AG08395 (cell line): ENCODE data around the gene NFKB2.

ENCODE experiments used
- DNase-seq: peaks from one replicate; pipeline ENCODE4 v3.0.0; 2012; ENCODE audit warnings: mixed read lengths, low spot score

The NFKB2 gene

GRCh38 chr10:102395400-102396316 is at the start of gene NFKB2:
NFKB2 (plus strand) TSS chr10:102395705; CDS start chr10:102395960, 255 bp downstream.
- DNase-seq: peak; percentile 93

- DNase-seq: peak; percentile 23
Measured at GRCh38 chr10:102347236-102347828, 48.2 kb upstream of the NFKB2 start.

- DNase-seq: peak; percentile 76
Measured at GRCh38 chr10:102352066-102352715, 43.3 kb upstream of the NFKB2 start.

GRCh38 chr10:102354451-102354850 is 41.1 kb upstream of the NFKB2 start:
- DNase-seq: no peak

DNA sequence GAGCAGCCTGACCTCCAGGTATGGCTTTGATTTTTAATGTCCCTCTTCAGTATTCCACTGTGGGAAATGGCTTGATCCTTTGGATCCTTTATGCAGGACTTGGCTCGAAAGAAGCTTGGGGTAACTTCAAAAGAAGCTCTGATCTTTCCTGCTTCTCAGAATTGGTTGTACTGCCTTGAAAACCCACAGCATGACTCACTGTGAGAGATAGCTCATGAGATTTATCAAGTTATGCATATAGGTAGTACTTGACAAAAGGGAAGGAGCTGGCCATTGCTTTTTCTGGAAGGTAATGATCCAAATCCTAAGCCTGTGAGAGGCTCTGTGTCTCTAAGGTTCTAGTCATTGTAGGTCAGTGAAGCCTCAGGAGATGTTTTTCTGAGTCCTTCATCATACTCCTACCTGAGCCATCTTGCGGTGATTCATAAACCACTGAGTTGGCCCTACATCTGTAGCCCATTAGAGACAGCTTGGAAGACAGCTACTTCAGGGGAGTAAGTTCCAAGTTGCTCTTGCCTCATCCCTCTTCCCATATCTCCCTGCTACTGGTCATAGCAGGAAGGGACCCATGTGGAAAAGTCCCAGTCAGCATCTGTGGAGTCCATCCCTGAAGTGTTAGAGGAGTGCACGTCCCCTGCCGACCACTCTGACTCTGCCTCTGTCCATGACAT is 36.7 kb upstream of the NFKB2 start:
- peak; percentile 49 for DNase-seq

DNA sequence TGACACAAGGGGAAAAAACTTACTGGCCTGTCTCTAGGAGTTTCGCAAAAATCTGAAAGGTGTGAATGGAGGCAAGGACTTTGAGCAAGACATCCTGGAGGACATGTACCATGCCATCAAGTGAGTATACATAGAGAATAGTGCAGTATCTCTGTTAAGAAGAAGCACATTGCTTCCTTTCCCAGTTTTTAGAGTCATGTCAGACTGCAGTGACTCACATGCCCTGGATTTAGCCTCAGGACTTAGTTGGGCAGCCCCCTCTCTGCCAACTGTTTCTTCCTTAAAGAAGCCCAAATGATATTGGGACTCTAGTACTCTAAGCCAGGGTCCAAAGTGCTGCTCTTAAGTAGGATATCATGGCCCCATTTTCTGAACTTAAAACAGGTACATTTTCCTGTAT is 28.1 kb upstream of the NFKB2 start:
- no peak for DNase-seq

- DNase-seq: no peak
Measured at GRCh38 chr10:102368077-102368476, 27.4 kb upstream of the NFKB2 start.

- DNase-seq: no peak
Measured at GRCh38 chr10:102371295-102371694, 24.2 kb upstream of the NFKB2 start.

GRCh38 chr10:102375250-102375649 is 20.3 kb upstream of the NFKB2 start:
- no peak for DNase-seq

- DNase-seq: no peak
Measured at GRCh38 chr10:102375867-102376266, 19.6 kb upstream of the NFKB2 start.

DNA sequence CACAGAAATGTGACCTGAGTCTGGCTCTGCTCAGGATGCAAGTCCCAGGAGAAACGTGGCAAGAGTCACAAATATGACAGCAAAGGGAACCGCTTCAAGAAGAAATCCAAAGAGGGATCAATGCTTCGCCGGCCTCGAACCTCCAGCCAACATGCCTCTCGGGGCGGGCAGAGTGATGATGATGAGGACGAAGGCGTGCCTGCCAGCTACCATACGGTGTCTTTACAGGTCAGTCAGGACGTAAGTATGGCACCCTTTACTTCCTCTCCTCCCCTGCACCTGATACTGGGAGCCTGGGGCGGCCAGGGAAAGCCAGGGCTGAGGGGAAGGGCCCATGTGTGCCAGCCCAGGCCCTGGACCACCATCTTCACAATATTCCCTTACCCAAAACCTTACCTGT is 18.6 kb upstream of the NFKB2 start:
- DNase-seq: no peak

GRCh38 chr10:102379383-102379782 is 16.1 kb upstream of the NFKB2 start:
- DNase-seq: no peak

- no peak for DNase-seq
Measured at GRCh38 chr10:102381983-102382382, 13.5 kb upstream of the NFKB2 start.

DNA sequence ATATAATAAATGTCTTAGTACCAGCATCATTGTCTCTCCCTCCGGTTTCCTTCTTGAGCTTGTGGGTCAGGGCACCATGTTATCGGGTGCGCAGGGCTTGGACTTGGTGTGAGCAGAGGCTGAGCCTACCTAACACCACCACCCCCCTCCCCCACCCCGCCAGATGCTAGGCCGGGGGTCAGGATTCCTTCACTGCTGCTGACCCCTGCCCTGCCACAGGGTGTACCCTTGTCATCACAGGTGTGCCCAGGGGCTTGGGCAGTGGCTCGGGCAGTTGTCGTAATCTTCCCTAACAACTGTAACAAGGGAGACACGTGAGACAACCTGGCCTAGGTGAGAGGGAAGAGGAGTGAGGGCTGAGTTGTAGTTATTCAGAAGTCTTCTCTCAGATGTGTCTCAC is 12.6 kb upstream of the NFKB2 start:
- no peak for DNase-seq

DNA sequence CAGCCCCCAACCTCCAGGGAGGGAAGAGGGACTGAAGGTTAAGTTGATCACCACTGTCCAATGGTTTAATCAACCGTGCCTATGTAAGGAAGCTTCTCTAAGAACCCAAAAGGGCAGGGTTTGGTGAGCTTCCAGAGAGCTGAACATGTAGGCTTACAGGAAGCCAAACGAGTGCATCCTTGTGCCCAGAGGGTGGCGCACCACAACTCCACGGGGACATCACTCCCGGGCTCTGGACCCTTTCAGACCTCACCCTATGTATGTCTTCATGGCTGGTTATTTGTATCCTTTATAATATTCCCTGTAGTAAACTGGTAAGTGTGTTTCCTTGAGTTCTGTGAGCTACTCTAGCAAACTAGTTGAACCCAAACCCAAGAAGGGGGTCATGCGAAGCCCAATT is 11.5 kb upstream of the NFKB2 start:
- no peak for DNase-seq

DNA sequence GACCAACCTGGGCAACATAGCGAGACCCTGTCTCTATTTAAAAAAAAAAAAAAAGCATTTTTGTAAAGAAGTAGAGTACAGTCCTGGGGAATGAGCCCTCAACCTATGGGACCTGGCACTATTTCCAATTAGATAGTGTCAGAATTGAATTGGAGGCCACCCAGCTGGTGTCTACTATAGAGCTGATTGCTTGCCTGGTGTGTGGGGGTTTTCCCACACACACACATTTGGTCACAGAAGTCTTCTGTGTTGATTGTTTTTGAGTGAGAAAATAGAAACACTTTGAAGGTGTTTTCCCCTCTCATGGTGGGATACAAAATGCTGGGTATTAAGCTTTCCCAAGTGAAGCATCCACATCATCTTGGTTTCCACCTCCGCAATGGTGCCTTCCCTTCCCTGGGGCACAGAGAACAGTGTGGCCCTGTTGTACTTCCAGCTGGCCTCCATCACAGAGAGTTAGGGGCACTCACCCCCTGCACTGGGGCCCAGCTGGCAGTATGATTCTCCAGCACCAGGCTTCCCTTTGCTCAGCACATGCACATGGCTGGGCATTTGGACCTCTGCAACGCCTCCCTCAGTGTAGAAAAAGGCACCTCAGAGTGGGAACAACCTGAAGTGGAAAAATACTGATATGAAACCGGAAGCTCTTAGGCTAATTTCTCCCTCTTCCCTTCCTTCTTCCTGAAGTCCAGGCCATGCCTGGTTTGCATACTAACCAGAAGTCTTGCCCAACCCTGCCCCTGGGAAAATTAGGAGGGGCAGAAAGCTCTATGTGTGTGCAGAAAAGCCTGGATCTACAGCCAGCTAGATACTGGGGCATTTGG is 10.7 kb upstream of the NFKB2 start:
- peak; percentile 24 for DNase-seq

DNA sequence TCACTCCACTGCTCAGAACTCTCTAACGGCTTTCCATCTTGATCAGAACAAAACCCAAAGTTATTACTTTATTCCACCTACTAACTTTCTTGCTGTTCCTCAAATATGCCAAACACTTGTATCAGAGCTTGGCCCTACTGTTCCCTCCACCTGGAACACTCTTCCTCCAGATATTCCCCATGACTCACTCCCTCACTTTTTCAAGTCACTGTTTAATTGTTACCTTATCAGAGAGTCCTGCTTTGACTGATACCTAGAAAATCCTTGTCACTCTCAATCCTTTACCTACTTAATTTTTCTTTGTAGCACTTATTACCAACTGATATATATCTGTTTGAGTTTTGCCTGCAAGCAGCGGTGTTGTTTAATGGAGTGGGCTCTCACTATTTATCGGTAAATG is 5.6 kb upstream of the NFKB2 start:
- no peak for DNase-seq

GRCh38 chr10:102392306-102392705 is 3.2 kb upstream of the NFKB2 start:
- no peak for DNase-seq

GRCh38 chr10:102393411-102394078 is 2.0 kb upstream of the NFKB2 start:
- DNase-seq: no peak

- peak; percentile 95 for DNase-seq
Measured at GRCh38 chr10:102394079-102394800, 1.3 kb upstream of the NFKB2 start.
